PC-3 (cell line): ENCODE measurements around the gene RFTN2.

ENCODE experiments used
- CTCF ChIP-seq: fragments of 300-600 bp; sonication (generic); conservative IDR thresholded peaks from 2 replicates; pipeline ENCODE4 v1.5.1; 2017; ENCODE audit warnings: antibody characterized with exemption, low read depth, mild to moderate bottlenecking, low read length
- EZH2 ChIP-seq: fragments of 300-600 bp; sonication (generic); IDR thresholded peaks from one replicate; pipeline ENCODE4 v1.6.1; 2017; ENCODE audit warnings: antibody characterized with exemption, mild to moderate bottlenecking, low read length; ENCODE audit not compliant: unreplicated experiment
- EZH2phosphoT487 ChIP-seq: fragments of 300-600 bp; sonication (generic); IDR thresholded peaks from 2 replicates; pipeline ENCODE4 v1.6.1; 2018; ENCODE audit warnings: mild to moderate bottlenecking, antibody characterized with exemption, low read length, borderline replicate concordance

- no peak for TF ChIP-seq EZH2phosphoT487
- no peak for TF ChIP-seq CTCF
- TF ChIP-seq EZH2, result no peak
Measured at GRCh38 chr2:197555467-197555866, 119.9 kb downstream of the RFTN2 start.
